ENCODE measurements around the gene RPL28. TPM values are rescaled to one million over a fixed set of nuclear protein-coding genes. Genes with fewer than 3 reads are reported as not detected.

RPL28 gene
- total and polyA plus RNA-seq, 2 of the 13 experiments (the other 11 are each of a cell fraction or from before 2014, with no cell fraction given): 105 to 420 TPM

Other genes with a start within 250 kb of the RPL28 start
- gene TNNT1, start 236.7 kb upstream of the RPL28 start, total RNA-seq (2016; rRNA removed; fragmentation: Illumina TruSeq; extraction: Trizol): 1.3 and 1.4 TPM in 2 replicates
- 1.3 and 2.4 TPM in 2 replicates for gene TNNT1, start 236.7 kb upstream of the RPL28 start, polyA plus RNA-seq (2011; rRNA removed)
- 3.5 and 3.7 TPM in 2 replicates for gene TNNI3, start 228.2 kb upstream of the RPL28 start, total RNA-seq (2016; rRNA removed; fragmentation: Illumina TruSeq; extraction: Trizol)
- 3.7 TPM in 2 replicates for gene TNNI3, start 228.2 kb upstream of the RPL28 start, polyA plus RNA-seq (2011; rRNA removed)
- gene DNAAF3, start 219.3 kb upstream of the RPL28 start, total RNA-seq (2016; rRNA removed; fragmentation: Illumina TruSeq; extraction: Trizol): 0.40 and 0.41 TPM in 2 replicates
- 0.30 and 0.33 TPM in 2 replicates for gene DNAAF3, start 219.3 kb upstream of the RPL28 start, polyA plus RNA-seq (2011; rRNA removed)
- not detected in 2 replicates for gene SYT5, start 205.6 kb upstream of the RPL28 start, total RNA-seq (2016; rRNA removed; fragmentation: Illumina TruSeq; extraction: Trizol)
- gene SYT5, start 205.6 kb upstream of the RPL28 start, polyA plus RNA-seq (2011; rRNA removed): 0.04 TPM in 1 of 2 replicates, not detected in the other
- 9.9 and 14.7 TPM in 2 replicates for gene PTPRH, start 176.4 kb upstream of the RPL28 start, total RNA-seq (2016; rRNA removed; fragmentation: Illumina TruSeq; extraction: Trizol)
- gene PTPRH, start 176.4 kb upstream of the RPL28 start, polyA plus RNA-seq (2011; rRNA removed): 125 and 166 TPM in 2 replicates
- gene TMEM86B, start 157.2 kb upstream of the RPL28 start, total RNA-seq (2016; rRNA removed; fragmentation: Illumina TruSeq; extraction: Trizol): 6.0 and 9.6 TPM in 2 replicates
- gene TMEM86B, start 157.2 kb upstream of the RPL28 start, polyA plus RNA-seq (2011; rRNA removed): 7.7 and 10.7 TPM in 2 replicates
- gene PPP6R1, start 126.9 kb upstream of the RPL28 start, total RNA-seq (2016; rRNA removed; fragmentation: Illumina TruSeq; extraction: Trizol): 23.0 and 25.8 TPM in 2 replicates
- gene PPP6R1, start 126.9 kb upstream of the RPL28 start, polyA plus RNA-seq (2011; rRNA removed): 54.0 and 75.7 TPM in 2 replicates
- gene HSPBP1, start 105.8 kb upstream of the RPL28 start, total RNA-seq (2016; rRNA removed; fragmentation: Illumina TruSeq; extraction: Trizol): 33.7 and 35.9 TPM in 2 replicates
- 22.3 and 25.7 TPM in 2 replicates for gene HSPBP1, start 105.8 kb upstream of the RPL28 start, polyA plus RNA-seq (2011; rRNA removed)
- gene BRSK1, start 101.9 kb upstream of the RPL28 start, total RNA-seq (2016; rRNA removed; fragmentation: Illumina TruSeq; extraction: Trizol): 0.18 TPM in 1 of 2 replicates, not detected in the other
- gene BRSK1, start 101.9 kb upstream of the RPL28 start, polyA plus RNA-seq (2011; rRNA removed): 1.2 and 1.9 TPM in 2 replicates
- 0.74 and 1.3 TPM in 2 replicates for gene TMEM150B, start 60.6 kb upstream of the RPL28 start, total RNA-seq (2016; rRNA removed; fragmentation: Illumina TruSeq; extraction: Trizol)
- 1.8 and 2.9 TPM in 2 replicates for gene TMEM150B, start 60.6 kb upstream of the RPL28 start, polyA plus RNA-seq (2011; rRNA removed)
- gene KMT5C, start 46.1 kb upstream of the RPL28 start, total RNA-seq (2016; rRNA removed; fragmentation: Illumina TruSeq; extraction: Trizol): 2.1 and 5.5 TPM in 2 replicates
- 9.0 and 11.8 TPM in 2 replicates for gene KMT5C, start 46.1 kb upstream of the RPL28 start, polyA plus RNA-seq (2011; rRNA removed)
- not detected in 2 replicates for gene COX6B2, start 31.2 kb upstream of the RPL28 start, total RNA-seq (2016; rRNA removed; fragmentation: Illumina TruSeq; extraction: Trizol)
- gene COX6B2, start 31.2 kb upstream of the RPL28 start, polyA plus RNA-seq (2011; rRNA removed): 0.16 and 0.21 TPM in 2 replicates
- not detected in 2 replicates for gene GARIN5B, start 22.7 kb upstream of the RPL28 start, total RNA-seq (2016; rRNA removed; fragmentation: Illumina TruSeq; extraction: Trizol)
- 0.03 TPM in 1 of 2 replicates, not detected in the other for gene GARIN5B, start 22.7 kb upstream of the RPL28 start, polyA plus RNA-seq (2011; rRNA removed)
- 2.9 and 3.0 TPM in 2 replicates for gene IL11, start 15.5 kb upstream of the RPL28 start, total RNA-seq (2016; rRNA removed; fragmentation: Illumina TruSeq; extraction: Trizol)
- gene IL11, start 15.5 kb upstream of the RPL28 start, polyA plus RNA-seq (2011; rRNA removed): 2.5 and 4.5 TPM in 2 replicates
- 0.35 TPM in 1 of 2 replicates, not detected in the other for gene TMEM190, start 9.1 kb upstream of the RPL28 start, total RNA-seq (2016; rRNA removed; fragmentation: Illumina TruSeq; extraction: Trizol)
- 0.83 and 1.6 TPM in 2 replicates for gene TMEM190, start 9.1 kb upstream of the RPL28 start, polyA plus RNA-seq (2011; rRNA removed)
- not detected in 2 replicates for gene TMEM238, start 1.6 kb upstream of the RPL28 start, total RNA-seq (2016; rRNA removed; fragmentation: Illumina TruSeq; extraction: Trizol)
- gene TMEM238, start 1.6 kb upstream of the RPL28 start, polyA plus RNA-seq (2011; rRNA removed): not detected in 2 replicates
- 29.5 and 39.3 TPM in 2 replicates for gene UBE2S, start 21.9 kb downstream of the RPL28 start, total RNA-seq (2016; rRNA removed; fragmentation: Illumina TruSeq; extraction: Trizol)
- gene UBE2S, start 21.9 kb downstream of the RPL28 start, polyA plus RNA-seq (2011; rRNA removed): 26.6 and 32.2 TPM in 2 replicates
- not detected in 2 replicates for gene SHISA7, start 57.4 kb downstream of the RPL28 start, total RNA-seq (2016; rRNA removed; fragmentation: Illumina TruSeq; extraction: Trizol)
- not detected in 2 replicates for gene SHISA7, start 57.4 kb downstream of the RPL28 start, polyA plus RNA-seq (2011; rRNA removed)
- 105 and 106 TPM in 2 replicates for gene ISOC2, start 75.7 kb downstream of the RPL28 start, total RNA-seq (2016; rRNA removed; fragmentation: Illumina TruSeq; extraction: Trizol)
- 76.8 and 91.2 TPM in 2 replicates for gene ISOC2, start 75.7 kb downstream of the RPL28 start, polyA plus RNA-seq (2011; rRNA removed)
- not detected in 2 replicates for gene C19orf85, start 78.8 kb downstream of the RPL28 start, total RNA-seq (2016; rRNA removed; fragmentation: Illumina TruSeq; extraction: Trizol)
- gene C19orf85, start 78.8 kb downstream of the RPL28 start, polyA plus RNA-seq (2011; rRNA removed): not detected in 2 replicates
- 1.00 and 1.2 TPM in 2 replicates for gene ZNF628, start 90.7 kb downstream of the RPL28 start, total RNA-seq (2016; rRNA removed; fragmentation: Illumina TruSeq; extraction: Trizol)
- gene ZNF628, start 90.7 kb downstream of the RPL28 start, polyA plus RNA-seq (2011; rRNA removed): 0.48 and 0.54 TPM in 2 replicates
- 14.7 and 22.3 TPM in 2 replicates for gene NAT14, start 99.3 kb downstream of the RPL28 start, total RNA-seq (2016; rRNA removed; fragmentation: Illumina TruSeq; extraction: Trizol)
- 20.7 and 24.7 TPM in 2 replicates for gene NAT14, start 99.3 kb downstream of the RPL28 start, polyA plus RNA-seq (2011; rRNA removed)
- gene SSC5D, start 102.5 kb downstream of the RPL28 start, total RNA-seq (2016; rRNA removed; fragmentation: Illumina TruSeq; extraction: Trizol): not detected in 2 replicates
- gene SSC5D, start 102.5 kb downstream of the RPL28 start, polyA plus RNA-seq (2011; rRNA removed): 0.03 TPM in 1 of 2 replicates, not detected in the other
- gene SBK2, start 151.2 kb downstream of the RPL28 start, total RNA-seq (2016; rRNA removed; fragmentation: Illumina TruSeq; extraction: Trizol): 0.24 and 0.45 TPM in 2 replicates
- 0.14 TPM in 1 of 2 replicates, not detected in the other for gene SBK2, start 151.2 kb downstream of the RPL28 start, polyA plus RNA-seq (2011; rRNA removed)
- 0.46 and 0.66 TPM in 2 replicates for gene SBK3, start 159.6 kb downstream of the RPL28 start, total RNA-seq (2016; rRNA removed; fragmentation: Illumina TruSeq; extraction: Trizol)
- gene SBK3, start 159.6 kb downstream of the RPL28 start, polyA plus RNA-seq (2011; rRNA removed): 0.77 and 1.5 TPM in 2 replicates
- 1.7 and 2.9 TPM in 2 replicates for gene ZNF579, start 194.9 kb downstream of the RPL28 start, total RNA-seq (2016; rRNA removed; fragmentation: Illumina TruSeq; extraction: Trizol)
- gene ZNF579, start 194.9 kb downstream of the RPL28 start, polyA plus RNA-seq (2011; rRNA removed): 2.1 and 2.2 TPM in 2 replicates
- gene FIZ1, start 213.6 kb downstream of the RPL28 start, total RNA-seq (2016; rRNA removed; fragmentation: Illumina TruSeq; extraction: Trizol): 3.4 and 5.9 TPM in 2 replicates
- 3.6 and 4.1 TPM in 2 replicates for gene FIZ1, start 213.6 kb downstream of the RPL28 start, polyA plus RNA-seq (2011; rRNA removed)
- 1.6 and 4.6 TPM in 2 replicates for gene ZNF524, start 214.4 kb downstream of the RPL28 start, total RNA-seq (2016; rRNA removed; fragmentation: Illumina TruSeq; extraction: Trizol)
- 3.2 and 5.0 TPM in 2 replicates for gene ZNF524, start 214.4 kb downstream of the RPL28 start, polyA plus RNA-seq (2011; rRNA removed)
- 0.93 and 1.0 TPM in 2 replicates for gene ZNF865, start 219.7 kb downstream of the RPL28 start, total RNA-seq (2016; rRNA removed; fragmentation: Illumina TruSeq; extraction: Trizol)
- 1.0 and 1.5 TPM in 2 replicates for gene ZNF865, start 219.7 kb downstream of the RPL28 start, polyA plus RNA-seq (2011; rRNA removed)
- 4.0 and 4.2 TPM in 2 replicates for gene ZNF784, start 238.6 kb downstream of the RPL28 start, total RNA-seq (2016; rRNA removed; fragmentation: Illumina TruSeq; extraction: Trizol)
- 4.1 and 5.1 TPM in 2 replicates for gene ZNF784, start 238.6 kb downstream of the RPL28 start, polyA plus RNA-seq (2011; rRNA removed)

Measured in HepG2 (cell line).